Measurements from ENCODE around the gene B3GNT4. TPM values are rescaled to one million over a fixed set of nuclear protein-coding genes. Genes with fewer than 3 reads are reported as not detected.
A peak's percentile ranks its signal among the peaks of the same experiment; 100 is the strongest.

Gene B3GNT4
- polyA plus RNA-seq, 3 donors = 4.1 to 5.2 (median 4.1) TPM

DNA sequence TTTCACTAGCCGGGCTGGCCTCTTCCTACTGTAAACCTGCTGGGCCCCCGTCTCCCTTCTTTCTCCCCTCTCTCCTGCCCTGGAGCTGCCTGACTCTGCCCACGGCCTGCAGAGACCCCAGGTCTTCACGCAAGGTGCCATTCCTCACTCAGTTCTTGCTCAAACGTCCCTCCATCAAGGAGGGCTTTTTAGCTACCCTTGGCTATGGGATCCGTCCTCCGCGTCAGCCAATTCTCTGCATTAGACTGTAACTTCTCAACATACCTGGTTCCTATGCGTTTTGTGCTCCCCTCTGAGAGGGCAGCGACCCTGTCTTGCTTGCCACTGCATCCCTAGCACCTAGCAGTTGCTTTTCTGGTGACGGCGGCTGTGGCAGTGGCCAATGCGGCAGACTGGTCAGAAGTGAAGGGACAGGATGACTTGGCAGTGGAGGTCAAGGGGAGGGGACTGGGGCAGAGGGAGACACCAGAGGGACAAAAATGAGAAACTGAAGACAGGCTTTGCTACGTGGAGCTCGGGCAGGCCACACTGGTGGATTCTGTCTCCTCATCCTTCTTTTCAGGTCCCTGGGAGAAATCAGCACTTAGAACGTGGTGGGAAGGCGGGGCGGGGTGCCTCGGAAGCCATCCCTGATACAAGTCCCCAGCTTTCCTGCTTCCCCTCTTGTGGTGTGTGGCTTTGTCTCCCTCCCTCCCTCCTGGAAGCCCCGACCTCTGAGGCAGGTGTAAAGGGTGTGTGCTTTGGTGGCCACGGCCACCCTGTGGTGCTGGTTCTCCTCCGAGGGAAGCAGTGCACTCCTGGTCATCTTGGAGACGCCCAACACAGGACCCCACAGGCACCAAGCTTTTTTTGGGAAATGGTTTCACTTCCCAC, 1.8 kb downstream of the B3GNT4 start:
- DNase-seq (ENCODE audit: extremely low read depth in 1 of 11, low read depth in 9 of 11, low spot score in 4 of 11) = no peak

DNA sequence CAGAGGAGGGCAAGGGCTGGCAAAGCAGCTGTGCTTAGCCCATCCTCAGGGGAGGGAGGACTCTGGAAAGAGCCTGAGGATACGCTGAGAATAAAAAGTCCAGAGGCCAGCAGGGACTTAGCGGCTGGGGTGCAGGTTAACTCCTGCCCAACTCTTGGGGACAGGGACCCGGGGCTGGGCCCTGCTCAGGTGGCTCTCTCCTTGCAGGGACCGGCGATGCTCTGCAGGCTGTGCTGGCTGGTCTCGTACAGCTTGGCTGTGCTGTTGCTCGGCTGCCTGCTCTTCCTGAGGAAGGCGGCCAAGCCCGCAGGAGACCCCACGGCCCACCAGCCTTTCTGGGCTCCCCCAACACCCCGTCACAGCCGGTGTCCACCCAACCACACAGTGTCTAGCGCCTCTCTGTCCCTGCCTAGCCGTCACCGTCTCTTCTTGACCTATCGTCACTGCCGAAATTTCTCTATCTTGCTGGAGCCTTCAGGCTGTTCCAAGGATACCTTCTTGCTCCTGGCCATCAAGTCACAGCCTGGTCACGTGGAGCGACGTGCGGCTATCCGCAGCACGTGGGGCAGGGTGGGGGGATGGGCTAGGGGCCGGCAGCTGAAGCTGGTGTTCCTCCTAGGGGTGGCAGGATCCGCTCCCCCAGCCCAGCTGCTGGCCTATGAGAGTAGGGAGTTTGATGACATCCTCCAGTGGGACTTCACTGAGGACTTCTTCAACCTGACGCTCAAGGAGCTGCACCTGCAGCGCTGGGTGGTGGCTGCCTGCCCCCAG, 2.8 kb downstream of the B3GNT4 start:
- DNase-seq (ENCODE audit: extremely low read depth in 1 of 11, low read depth in 9 of 11, low spot score in 4 of 11) = no peak

DNA sequence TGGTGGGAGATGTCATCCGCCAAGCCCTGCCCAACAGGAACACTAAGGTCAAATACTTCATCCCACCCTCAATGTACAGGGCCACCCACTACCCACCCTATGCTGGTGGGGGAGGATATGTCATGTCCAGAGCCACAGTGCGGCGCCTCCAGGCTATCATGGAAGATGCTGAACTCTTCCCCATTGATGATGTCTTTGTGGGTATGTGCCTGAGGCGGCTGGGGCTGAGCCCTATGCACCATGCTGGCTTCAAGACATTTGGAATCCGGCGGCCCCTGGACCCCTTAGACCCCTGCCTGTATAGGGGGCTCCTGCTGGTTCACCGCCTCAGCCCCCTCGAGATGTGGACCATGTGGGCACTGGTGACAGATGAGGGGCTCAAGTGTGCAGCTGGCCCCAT, 3.5 kb downstream of the B3GNT4 start:
- DNase-seq (ENCODE audit: extremely low read depth in 1 of 11, low read depth in 9 of 11, low spot score in 4 of 11) = no peak

DNA sequence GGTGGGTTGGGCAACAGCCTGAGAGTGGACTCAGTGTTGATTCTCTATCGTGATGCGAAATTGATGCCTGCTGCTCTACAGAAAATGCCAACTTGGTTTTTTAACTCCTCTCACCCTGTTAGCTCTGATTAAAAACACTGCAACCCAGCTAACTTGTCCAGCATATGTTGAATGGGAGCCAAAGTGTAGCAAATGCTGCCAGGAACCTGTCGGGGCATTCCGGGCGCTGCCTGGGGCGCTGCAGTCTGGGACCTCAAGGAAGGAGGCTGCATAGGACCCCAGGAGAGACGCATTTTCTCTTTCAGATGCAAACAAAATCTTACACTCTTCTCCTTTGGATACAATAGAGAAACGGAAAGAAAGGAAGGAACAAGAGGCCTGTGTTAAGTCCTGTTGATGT, 3.9 kb downstream of the B3GNT4 start:
- DNase-seq (ENCODE audit: extremely low read depth in 1 of 11, low read depth in 9 of 11, low spot score in 4 of 11) = no peak

- no peak for DNase-seq (ENCODE audit: extremely low read depth in 1 of 11, low read depth in 9 of 11, low spot score in 4 of 11)
Observed at GRCh38 chr12:122208073-122208820, 4.7 kb downstream of the B3GNT4 start.

GRCh38 chr12:122215771-122216170, 12.3 kb downstream of the B3GNT4 start:
- DNase-seq (ENCODE audit: extremely low read depth in 1 of 11, low read depth in 9 of 11, low spot score in 4 of 11) = no peak

DNA sequence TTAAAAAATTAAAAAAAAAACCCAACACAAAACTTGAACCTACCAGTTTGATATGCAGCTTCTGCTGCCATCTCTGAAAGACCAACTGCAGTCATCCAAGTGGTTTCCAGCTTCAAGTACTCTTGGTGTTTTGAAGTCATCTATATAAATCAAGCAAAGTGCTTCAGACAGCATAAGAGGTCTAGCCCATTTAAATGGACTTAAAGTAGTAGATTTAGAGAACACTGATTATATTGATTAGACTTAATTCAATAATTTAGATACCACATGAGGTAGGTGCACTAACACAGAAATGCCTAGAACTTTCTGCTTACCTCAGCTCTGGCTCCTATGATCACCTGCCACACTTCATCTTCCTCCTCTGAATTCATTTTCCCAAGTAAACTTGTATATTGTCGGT, 12.9 kb downstream of the B3GNT4 start:
- DNase-seq (ENCODE audit: extremely low read depth in 1 of 11, low read depth in 9 of 11, low spot score in 4 of 11) = no peak

GRCh38 chr12:122225683-122226365, 22.3 kb downstream of the B3GNT4 start, which contains the start of gene DIABLO:
DIABLO (minus strand) TSS chr12:122226052; CDS start chr12:122226014, 38 bp downstream.
- peak; percentile 94 to 100 (median 99) for DNase-seq (ENCODE audit: extremely low read depth in 1 of 11, low read depth in 9 of 11, low spot score in 4 of 11)

DNA sequence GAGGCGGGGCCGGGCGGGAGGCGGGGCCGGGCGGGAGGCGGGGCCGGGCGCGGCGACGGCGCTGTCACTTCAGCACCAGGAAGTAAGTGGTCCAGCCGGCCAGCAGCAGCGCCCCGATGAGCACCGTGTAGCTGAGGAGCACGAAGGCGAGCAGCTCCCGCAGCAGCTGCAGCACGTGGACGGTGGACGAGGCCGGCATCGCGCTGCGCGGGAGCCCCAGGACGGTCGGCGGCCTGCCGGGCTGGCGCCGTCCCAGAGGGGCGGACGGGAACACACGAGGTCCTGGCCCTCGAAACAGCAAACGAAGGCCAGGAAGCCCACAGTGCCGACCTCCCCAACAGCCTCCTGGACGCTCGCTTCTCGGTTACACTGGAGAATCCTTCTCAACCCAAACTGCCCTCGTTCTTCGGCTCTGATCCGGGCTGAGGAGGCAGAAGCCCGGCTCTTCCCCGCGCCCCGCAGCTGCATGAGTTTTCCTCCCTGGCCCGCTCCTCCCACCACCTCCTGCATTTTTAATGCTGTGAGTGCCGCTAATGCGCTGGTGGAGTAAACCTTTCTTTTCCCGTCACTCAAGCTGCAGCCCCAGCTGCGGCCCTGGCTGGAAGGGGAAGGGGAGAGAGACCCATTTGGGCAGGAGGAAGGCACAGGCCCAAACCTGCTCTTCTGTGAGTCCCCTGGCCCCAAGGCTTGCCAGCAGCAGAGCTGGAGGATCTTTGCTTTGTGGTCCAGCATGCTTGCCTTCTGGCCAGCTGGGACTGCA, 23.0 kb downstream of the B3GNT4 start:
- no peak for DNase-seq (ENCODE audit: extremely low read depth in 1 of 11, low read depth in 9 of 11, low spot score in 4 of 11)

DNA sequence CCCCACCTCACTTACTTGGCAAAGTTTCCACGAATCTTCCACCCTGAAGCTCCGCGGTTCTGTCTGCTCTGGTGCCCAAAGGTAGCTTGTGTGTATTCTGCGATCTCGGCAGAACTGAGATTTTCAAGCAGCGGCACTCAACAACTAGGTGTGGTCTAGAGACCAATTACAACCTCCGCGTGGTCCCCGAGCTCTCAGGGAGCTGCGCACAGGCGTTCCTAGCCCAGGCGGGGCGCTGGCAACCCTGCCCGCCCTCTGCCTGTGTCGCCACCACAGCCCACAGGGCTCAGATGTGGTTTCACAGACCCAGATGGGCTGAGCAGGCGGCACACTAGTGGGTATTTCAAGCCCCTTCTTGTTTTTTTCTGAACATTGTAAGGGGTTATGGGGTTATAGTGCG, 23.8 kb downstream of the B3GNT4 start:
- DNase-seq (ENCODE audit: extremely low read depth in 1 of 11, low read depth in 9 of 11, low spot score in 4 of 11) = no peak

DNA sequence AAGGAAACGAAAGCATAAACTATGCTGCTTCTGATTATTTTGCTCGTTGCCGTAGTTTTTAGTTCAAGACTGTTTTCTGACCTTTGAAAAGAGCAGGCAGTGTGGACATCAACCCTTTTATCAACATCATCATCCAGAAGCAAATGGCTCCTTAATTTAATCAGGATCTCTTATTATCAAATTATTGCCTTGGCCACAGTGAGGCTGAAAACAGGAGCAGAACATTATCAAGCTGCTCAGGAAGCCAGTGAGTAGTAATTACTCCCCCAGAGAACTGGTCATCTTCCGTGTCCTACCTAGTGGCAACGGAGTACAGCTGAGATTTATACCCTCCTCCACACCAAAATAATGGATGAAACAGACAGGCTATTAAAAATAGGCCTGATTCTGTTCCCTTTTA, 24.6 kb downstream of the B3GNT4 start:
- DNase-seq (ENCODE audit: extremely low read depth in 1 of 11, low read depth in 9 of 11, low spot score in 4 of 11) = no peak

GRCh38 chr12:122230798-122231197, 27.3 kb downstream of the B3GNT4 start:
- DNase-seq (ENCODE audit: extremely low read depth in 1 of 11, low read depth in 9 of 11, low spot score in 4 of 11) = no peak

DNA sequence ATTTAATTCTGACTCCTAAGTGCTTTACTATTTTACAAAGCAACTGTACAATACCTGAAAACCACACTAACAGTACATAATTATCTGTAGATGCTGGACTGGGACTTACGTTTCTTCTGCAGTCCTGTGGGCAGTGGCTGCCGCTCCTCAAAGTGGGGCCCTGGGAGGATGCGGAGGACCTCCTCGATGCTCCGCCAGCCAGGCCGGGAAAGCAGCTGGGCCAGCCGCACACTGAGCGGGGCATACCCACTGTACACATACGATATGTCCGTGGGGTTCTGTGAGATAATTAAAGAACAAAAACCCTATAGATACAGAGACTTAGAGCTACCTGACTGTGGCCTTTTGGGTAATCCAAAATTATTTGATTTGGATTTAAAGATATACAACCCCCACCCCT, 29.2 kb downstream of the B3GNT4 start:
- DNase-seq (ENCODE audit: extremely low read depth in 1 of 11, low read depth in 9 of 11, low spot score in 4 of 11) = no peak

DNA sequence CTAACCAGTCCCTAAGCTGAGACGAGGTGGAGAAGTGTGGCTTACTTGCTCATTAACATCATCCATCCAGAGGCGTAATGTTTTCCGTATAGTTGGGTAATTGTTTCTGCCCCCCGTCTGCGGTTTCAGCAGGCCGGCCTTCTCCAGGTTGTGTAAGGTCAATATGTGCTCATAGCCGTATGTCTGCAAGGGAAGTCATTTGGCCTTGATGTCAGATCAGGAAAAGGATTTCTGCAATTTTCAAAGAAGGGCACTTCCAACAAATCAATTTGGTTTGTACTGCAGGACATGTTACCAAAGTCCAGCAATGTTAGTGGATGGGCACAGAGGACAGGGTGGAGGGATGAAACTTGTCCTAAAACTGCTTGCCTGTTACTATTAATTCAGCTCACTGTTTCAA, 32.2 kb downstream of the B3GNT4 start:
- no peak for DNase-seq (ENCODE audit: extremely low read depth in 1 of 11, low read depth in 9 of 11, low spot score in 4 of 11)

GRCh38 chr12:122238861-122239260, 35.4 kb downstream of the B3GNT4 start:
- no peak for DNase-seq (ENCODE audit: extremely low read depth in 1 of 11, low read depth in 9 of 11, low spot score in 4 of 11)

DNA sequence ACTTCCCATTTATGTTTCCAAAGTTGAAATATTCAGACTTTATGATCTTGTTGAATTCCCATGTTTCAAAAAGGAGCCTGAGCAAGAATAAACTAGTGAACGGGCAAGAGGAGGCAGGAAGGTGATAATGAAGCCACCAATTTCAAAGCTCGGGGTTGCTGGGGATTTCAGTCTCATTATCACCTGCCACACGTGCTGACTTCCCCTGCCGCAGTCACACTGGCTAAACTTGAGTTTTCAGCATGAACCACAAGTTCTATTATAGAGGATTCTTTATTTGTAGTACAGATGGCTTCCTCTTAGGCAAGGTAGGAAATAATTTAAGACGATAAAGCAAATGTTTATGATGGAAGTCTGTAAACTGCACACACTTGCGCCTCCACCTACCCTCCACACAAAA, 40.5 kb downstream of the B3GNT4 start:
- no peak for DNase-seq (ENCODE audit: extremely low read depth in 1 of 11, low read depth in 9 of 11, low spot score in 4 of 11)

DNA sequence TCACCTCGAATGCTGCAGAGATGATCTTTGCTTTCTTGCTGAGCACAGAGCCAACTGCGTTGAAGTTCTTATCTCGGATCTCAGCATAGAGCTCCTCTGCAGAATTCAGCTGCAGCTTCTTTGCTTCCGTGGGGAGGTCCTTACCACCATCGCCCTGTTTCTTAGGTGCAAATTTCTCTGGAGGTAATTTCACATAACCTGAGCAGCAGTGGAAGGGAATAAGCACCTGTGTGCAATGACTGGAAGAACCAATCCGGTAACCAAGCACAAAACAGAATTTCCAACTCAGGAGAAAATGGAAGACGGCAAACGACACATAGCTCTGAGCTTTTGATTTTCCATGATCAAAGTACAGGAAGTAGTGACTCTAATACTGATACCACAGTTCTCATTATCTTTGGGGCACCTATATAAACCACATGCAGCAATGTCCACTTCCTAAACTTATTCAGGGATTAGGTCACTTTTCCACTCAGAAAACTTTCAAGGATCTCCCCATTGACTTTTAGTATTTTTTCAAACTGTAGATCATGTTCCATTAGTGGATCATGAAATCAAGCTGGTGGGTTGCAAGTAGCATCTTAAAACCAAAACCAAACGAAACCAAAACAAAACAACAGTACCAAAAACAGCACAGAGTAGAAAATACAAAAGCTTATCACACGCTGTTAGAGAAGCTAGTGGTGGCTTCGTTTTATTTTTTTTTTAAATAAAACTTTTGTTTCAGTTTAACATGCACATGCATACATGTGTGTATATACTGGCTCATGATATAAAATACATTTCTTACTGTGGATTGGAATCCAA, 41.3 kb downstream of the B3GNT4 start:
- no peak for DNase-seq (ENCODE audit: extremely low read depth in 1 of 11, low read depth in 9 of 11, low spot score in 4 of 11)

GRCh38 chr12:122245553-122245952, 42.0 kb downstream of the B3GNT4 start:
- no peak for DNase-seq (ENCODE audit: extremely low read depth in 1 of 11, low read depth in 9 of 11, low spot score in 4 of 11)
